ENCODE results near the gene CHMP2A. TPM values are rescaled to one million over a fixed set of nuclear protein-coding genes. Genes with fewer than 3 reads are reported as not detected.

Gene CHMP2A
- total and polyA plus RNA-seq, 2 of the 13 experiments (the other 11 are each of a cell fraction or from before 2014, with no cell fraction given) = 49.7 to 55.0 TPM

DNA sequence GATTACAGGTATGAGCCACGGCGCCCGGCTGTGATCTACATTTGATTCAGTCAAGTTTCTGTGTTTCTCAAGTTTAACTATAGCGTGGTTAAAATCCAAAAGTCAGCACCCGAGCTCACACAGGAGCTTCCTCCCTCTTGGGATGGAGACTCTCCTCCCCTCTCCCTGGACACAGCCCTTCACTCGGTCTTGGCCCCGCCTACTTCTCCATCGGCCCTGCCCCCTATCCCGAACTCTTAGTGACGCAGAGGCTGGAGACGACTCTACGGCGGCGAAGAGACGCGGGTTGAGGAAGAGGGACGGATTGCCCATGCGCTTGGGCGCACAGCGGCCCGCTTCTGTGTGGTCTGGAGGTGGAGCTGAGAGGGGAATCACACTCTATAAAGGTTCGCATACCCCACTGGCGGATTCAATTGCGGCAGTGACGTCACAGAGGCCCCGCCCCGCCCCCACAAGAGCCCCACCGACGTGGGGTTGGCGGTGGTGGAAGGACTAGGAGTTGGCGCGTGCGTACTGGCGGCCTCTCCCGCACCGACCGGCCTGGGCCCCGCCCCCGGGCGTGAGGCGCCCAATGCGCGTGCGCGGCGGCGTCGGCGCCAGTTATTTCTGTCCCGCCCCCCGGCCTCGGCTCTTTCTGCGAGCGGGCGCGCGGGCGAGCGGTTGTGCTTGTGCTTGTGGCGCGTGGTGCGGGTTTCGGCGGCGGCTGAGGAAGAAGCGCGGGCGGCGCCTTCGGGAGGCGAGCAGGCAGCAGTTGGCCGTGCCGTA, 10.9 kb downstream of the CHMP2A start, which contains the start of gene TRIM28 (continued):
- TF ChIP-seq, protein P1, sequence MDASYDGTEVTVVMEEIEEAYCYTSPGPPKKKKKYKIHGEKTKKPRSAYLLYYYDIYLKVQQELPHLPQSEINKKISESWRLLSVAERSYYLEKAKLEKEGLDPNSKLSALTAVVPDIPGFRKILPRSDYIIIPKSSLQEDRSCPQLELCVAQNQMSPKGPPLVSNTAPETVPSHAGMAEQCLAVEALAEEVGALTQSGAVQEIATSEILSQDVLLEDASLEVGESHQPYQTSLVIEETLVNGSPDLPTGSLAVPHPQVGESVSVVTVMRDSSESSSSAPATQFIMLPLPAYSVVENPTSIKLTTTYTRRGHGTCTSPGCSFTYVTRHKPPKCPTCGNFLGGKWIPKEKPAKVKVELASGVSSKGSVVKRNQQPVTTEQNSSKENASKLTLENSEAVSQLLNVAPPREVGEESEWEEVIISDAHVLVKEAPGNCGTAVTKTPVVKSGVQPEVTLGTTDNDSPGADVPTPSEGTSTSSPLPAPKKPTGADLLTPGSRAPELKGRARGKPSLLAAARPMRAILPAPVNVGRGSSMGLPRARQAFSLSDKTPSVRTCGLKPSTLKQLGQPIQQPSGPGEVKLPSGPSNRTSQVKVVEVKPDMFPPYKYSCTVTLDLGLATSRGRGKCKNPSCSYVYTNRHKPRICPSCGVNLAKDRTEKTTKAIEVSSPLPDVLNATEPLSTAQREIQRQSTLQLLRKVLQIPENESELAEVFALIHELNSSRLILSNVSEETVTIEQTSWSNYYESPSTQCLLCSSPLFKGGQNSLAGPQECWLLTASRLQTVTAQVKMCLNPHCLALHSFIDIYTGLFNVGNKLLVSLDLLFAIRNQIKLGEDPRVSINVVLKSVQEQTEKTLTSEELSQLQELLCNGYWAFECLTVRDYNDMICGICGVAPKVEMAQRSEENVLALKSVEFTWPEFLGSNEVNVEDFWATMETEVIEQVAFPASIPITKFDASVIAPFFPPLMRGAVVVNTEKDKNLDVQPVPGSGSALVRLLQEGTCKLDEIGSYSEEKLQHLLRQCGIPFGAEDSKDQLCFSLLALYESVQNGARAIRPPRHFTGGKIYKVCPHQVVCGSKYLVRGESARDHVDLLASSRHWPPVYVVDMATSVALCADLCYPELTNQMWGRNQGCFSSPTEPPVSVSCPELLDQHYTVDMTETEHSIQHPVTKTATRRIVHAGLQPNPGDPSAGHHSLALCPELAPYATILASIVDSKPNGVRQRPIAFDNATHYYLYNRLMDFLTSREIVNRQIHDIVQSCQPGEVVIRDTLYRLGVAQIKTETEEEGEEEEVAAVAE (CRISPR knock-in tag; IDR thresholded peaks at IDR 0.05; ENCODE audit: borderline replicate concordance) = peak; percentile 30; the same call in 1 of the 2 replicates
- TF ChIP-seq, protein P2, sequence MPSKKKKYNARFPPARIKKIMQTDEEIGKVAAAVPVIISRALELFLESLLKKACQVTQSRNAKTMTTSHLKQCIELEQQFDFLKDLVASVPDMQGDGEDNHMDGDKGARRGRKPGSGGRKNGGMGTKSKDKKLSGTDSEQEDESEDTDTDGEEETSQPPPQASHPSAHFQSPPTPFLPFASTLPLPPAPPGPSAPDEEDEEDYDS (CRISPR knock-in tag; IDR thresholded peaks at IDR 0.05) = peak; percentile 89
- TF ChIP-seq, protein P3, sequence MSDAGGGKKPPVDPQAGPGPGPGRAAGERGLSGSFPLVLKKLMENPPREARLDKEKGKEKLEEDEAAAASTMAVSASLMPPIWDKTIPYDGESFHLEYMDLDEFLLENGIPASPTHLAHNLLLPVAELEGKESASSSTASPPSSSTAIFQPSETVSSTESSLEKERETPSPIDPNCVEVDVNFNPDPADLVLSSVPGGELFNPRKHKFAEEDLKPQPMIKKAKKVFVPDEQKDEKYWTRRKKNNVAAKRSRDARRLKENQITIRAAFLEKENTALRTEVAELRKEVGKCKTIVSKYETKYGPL (CRISPR knock-in tag; IDR thresholded peaks at IDR 0.05) = peak; percentile 70
- TF ChIP-seq NR3C1 (CRISPR knock-in tag; IDR thresholded peaks at IDR 0.05) (no peak), JUN (CRISPR knock-in tag; IDR thresholded peaks at IDR 0.05) (no peak), HOXA3 (CRISPR knock-in tag; IDR thresholded peaks at IDR 0.05) (peak; percentile 92), ZNF766 (CRISPR knock-in tag; IDR thresholded peaks at IDR 0.05; ENCODE audit: borderline replicate concordance) (peak; percentile 94), ZBTB3 (CRISPR knock-in tag; IDR thresholded peaks at IDR 0.05; ENCODE audit: borderline replicate concordance, low read depth) (no peak; the same call in 1 of the 2 replicates), NCOR1 (IDR thresholded peaks at IDR 0.05; ENCODE audit: borderline replicate concordance, low read length) (peak; percentile 32; the same call in 1 of the 2 replicates), ZNF343 (CRISPR knock-in tag; IDR thresholded peaks at IDR 0.05) (peak; percentile 78; the same call in 1 of the 2 replicates), ZNF383 (CRISPR knock-in tag; IDR thresholded peaks at IDR 0.05; ENCODE audit: borderline replicate concordance) (0 out of 2 replicates have a peak, but pooled peaks have one; percentile 87), HNRNPK (IDR thresholded peaks at IDR 0.05; ENCODE audit: low read depth, low read length, poor library complexity, severe bottlenecking) (no peak), ZKSCAN8 (CRISPR knock-in tag; IDR thresholded peaks at IDR 0.05; ENCODE audit: borderline replicate concordance) (peak; percentile 17; the same call in 1 of the 2 replicates), RBM39 (IDR thresholded peaks at IDR 0.05; ENCODE audit: low read depth, low read length, poor library complexity, severe bottlenecking) (no peak), MAX (IDR thresholded peaks at IDR 0.05) (peak; percentile 78), ZNF574 (CRISPR knock-in tag; IDR thresholded peaks at IDR 0.05) (peak; percentile 65)
- TF ChIP-seq, protein P4, sequence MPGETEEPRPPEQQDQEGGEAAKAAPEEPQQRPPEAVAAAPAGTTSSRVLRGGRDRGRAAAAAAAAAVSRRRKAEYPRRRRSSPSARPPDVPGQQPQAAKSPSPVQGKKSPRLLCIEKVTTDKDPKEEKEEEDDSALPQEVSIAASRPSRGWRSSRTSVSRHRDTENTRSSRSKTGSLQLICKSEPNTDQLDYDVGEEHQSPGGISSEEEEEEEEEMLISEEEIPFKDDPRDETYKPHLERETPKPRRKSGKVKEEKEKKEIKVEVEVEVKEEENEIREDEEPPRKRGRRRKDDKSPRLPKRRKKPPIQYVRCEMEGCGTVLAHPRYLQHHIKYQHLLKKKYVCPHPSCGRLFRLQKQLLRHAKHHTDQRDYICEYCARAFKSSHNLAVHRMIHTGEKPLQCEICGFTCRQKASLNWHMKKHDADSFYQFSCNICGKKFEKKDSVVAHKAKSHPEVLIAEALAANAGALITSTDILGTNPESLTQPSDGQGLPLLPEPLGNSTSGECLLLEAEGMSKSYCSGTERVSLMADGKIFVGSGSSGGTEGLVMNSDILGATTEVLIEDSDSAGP (CRISPR knock-in tag; IDR thresholded peaks at IDR 0.05; ENCODE audit: borderline replicate concordance) = peak; percentile 52
